ENCODE data around the gene GDI1. TPM values are rescaled to one million over a fixed set of nuclear protein-coding genes. Genes with fewer than 3 reads are reported as not detected.
A peak's percentile ranks its signal among the peaks of the same experiment; 100 is the strongest.

Gene GDI1
- total RNA-seq, 2 donors from 2014 or later, result 189 to 223 TPM

- no peaks in the 10 kb centered on the region for H3K9me3 ChIP-seq (ENCODE audit: control insufficient read depth, low read length, poor library complexity, severe bottlenecking)
- DNase-seq, result no peak
- H3K4me3 Mint-ChIP-seq, result no peak overlapping the region
- H3K36me3 Mint-ChIP-seq (ENCODE audit: low read depth), result no peaks in the 10 kb centered on the region
- peaks cover 2% of the 10 kb centered on the region for H3K4me1 Mint-ChIP-seq
- H3K27ac Mint-ChIP-seq, result no peak overlapping the region
- no peak for ATAC-seq
- no peaks in the 10 kb centered on the region for H3K27me3 Mint-ChIP-seq
These were observed 17.8 kb upstream of the GDI1 start for GRCh38 chrX:154419189-154419588.

GRCh38 chrX:154419688-154420401 is 17.1 kb upstream of the GDI1 start:
- Mint-ChIP-seq H3K4me3 (no peak overlapping the region), H3K27ac (no peak overlapping the region), H3K27me3 (no peaks in the 10 kb centered on the region), H3K36me3 (ENCODE audit: low read depth) (no peaks in the 10 kb centered on the region), H3K4me1 (peaks cover 2% of the 10 kb centered on the region)
- no peaks in the 10 kb centered on the region for H3K9me3 ChIP-seq (ENCODE audit: control insufficient read depth, low read length, poor library complexity, severe bottlenecking)
- DNase-seq, result no peak
- no peak for ATAC-seq

GRCh38 chrX:154420402-154420756 is 16.6 kb upstream of the GDI1 start:
- peaks cover 2% of the 10 kb centered on the region for H3K4me1 Mint-ChIP-seq
- no peak for DNase-seq
- no peaks in the 10 kb centered on the region for H3K9me3 ChIP-seq (ENCODE audit: control insufficient read depth, low read length, poor library complexity, severe bottlenecking)
- ATAC-seq, result no peak
- H3K4me3 Mint-ChIP-seq, result no peak overlapping the region
- H3K27me3 Mint-ChIP-seq, result no peaks in the 10 kb centered on the region
- no peak overlapping the region for H3K27ac Mint-ChIP-seq
- no peaks in the 10 kb centered on the region for H3K36me3 Mint-ChIP-seq (ENCODE audit: low read depth)

GRCh38 chrX:154426916-154427770 is 9.8 kb upstream of the GDI1 start:
- Mint-ChIP-seq H3K27me3 (no peaks in the 10 kb centered on the region), H3K27ac (peak overlapping the region; percentile 51), H3K4me1 (peaks cover 20% of the 10 kb centered on the region), H3K4me3 (no peak overlapping the region), H3K36me3 (ENCODE audit: low read depth) (no peaks in the 10 kb centered on the region)
- no peak for DNase-seq
- no peak for ATAC-seq
- H3K9me3 ChIP-seq (ENCODE audit: control insufficient read depth, low read length, poor library complexity, severe bottlenecking), result no peaks in the 10 kb centered on the region

- H3K36me3 Mint-ChIP-seq (ENCODE audit: low read depth), result no peaks in the 10 kb centered on the region
These were observed 8.5 kb upstream of the GDI1 start, which contains the start of gene ATP6AP1 for GRCh38 chrX:154428176-154429171. Gene ATP6AP1 (plus strand): TSS chrX:154428677. CDS start chrX:154428693, 16 bp downstream.

GRCh38 chrX:154429711-154430110 is 7.2 kb upstream of the GDI1 start:
- Mint-ChIP-seq H3K36me3 (ENCODE audit: low read depth) (no peaks in the 10 kb centered on the region), H3K4me1 (peaks cover 18% of the 10 kb centered on the region), H3K27ac (peak overlapping the region; percentile 63), H3K4me3 (peak overlapping the region; percentile 87), H3K27me3 (no peaks in the 10 kb centered on the region)
- DNase-seq (no peak), ATAC-seq (no peak)
- H3K9me3 ChIP-seq (ENCODE audit: control insufficient read depth, low read length, poor library complexity, severe bottlenecking), result no peaks in the 10 kb centered on the region

More at GRCh38 chrX:154428176-154429171, 8.5 kb upstream of the GDI1 start, which contains the start of gene ATP6AP1:
- peak; percentile 76 to 82 (median 78) for DNase-seq
- H3K4me1 Mint-ChIP-seq, result peaks cover 20% of the 10 kb centered on the region
- H3K4me3 Mint-ChIP-seq, result peak within 1 kb of the TSS; percentile 87
- H3K9me3 ChIP-seq (ENCODE audit: control insufficient read depth, low read length, poor library complexity, severe bottlenecking), result no peaks in the 10 kb centered on the region
- no peaks in the 10 kb centered on the region for H3K27me3 Mint-ChIP-seq
- peak; percentile 98 for ATAC-seq
- peak within 1 kb of the TSS; percentile 90 for H3K27ac Mint-ChIP-seq

- H3K36me3 Mint-ChIP-seq (ENCODE audit: low read depth), result no peaks in the 10 kb centered on the region
- ATAC-seq (no peak), DNase-seq (no peak)
- H3K27ac Mint-ChIP-seq, result peak overlapping the region; percentile 66
- H3K4me1 Mint-ChIP-seq, result peaks cover 18% of the 10 kb centered on the region
- peak overlapping the region; percentile 65 for H3K4me3 Mint-ChIP-seq
- H3K9me3 ChIP-seq (ENCODE audit: control insufficient read depth, low read length, poor library complexity, severe bottlenecking), result no peaks in the 10 kb centered on the region
- no peaks in the 10 kb centered on the region for H3K27me3 Mint-ChIP-seq
These were observed 6.5 kb upstream of the GDI1 start for GRCh38 chrX:154430479-154430878.

- DNase-seq (no peak), ATAC-seq (no peak)
- H3K27me3 Mint-ChIP-seq, result no peaks in the 10 kb centered on the region
- H3K36me3 Mint-ChIP-seq (ENCODE audit: low read depth), result no peaks in the 10 kb centered on the region
- peak overlapping the region; percentile 65 for H3K4me3 Mint-ChIP-seq
- H3K27ac Mint-ChIP-seq, result peak overlapping the region; percentile 66
- peaks cover 18% of the 10 kb centered on the region for H3K4me1 Mint-ChIP-seq
- H3K9me3 ChIP-seq (ENCODE audit: control insufficient read depth, low read length, poor library complexity, severe bottlenecking), result no peaks in the 10 kb centered on the region
These were observed 6.0 kb upstream of the GDI1 start for GRCh38 chrX:154430916-154431315.

GRCh38 chrX:154431341-154431740 is 5.6 kb upstream of the GDI1 start:
- no peak for ATAC-seq
- Mint-ChIP-seq H3K27me3 (no peaks in the 10 kb centered on the region), H3K4me3 (no peak overlapping the region), H3K4me1 (peaks cover 19% of the 10 kb centered on the region), H3K27ac (peak overlapping the region; percentile 66), H3K36me3 (ENCODE audit: low read depth) (no peaks in the 10 kb centered on the region)
- H3K9me3 ChIP-seq (ENCODE audit: control insufficient read depth, low read length, poor library complexity, severe bottlenecking), result no peaks in the 10 kb centered on the region
- DNase-seq, result no peak

GRCh38 chrX:154432210-154432609 is 4.7 kb upstream of the GDI1 start:
- no peaks in the 10 kb centered on the region for H3K36me3 Mint-ChIP-seq (ENCODE audit: low read depth)
- H3K27me3 Mint-ChIP-seq, result no peaks in the 10 kb centered on the region
- H3K4me3 Mint-ChIP-seq, result no peak overlapping the region
- H3K27ac Mint-ChIP-seq, result no peak overlapping the region
- no peaks in the 10 kb centered on the region for H3K9me3 ChIP-seq (ENCODE audit: control insufficient read depth, low read length, poor library complexity, severe bottlenecking)
- ATAC-seq, result no peak
- DNase-seq, result no peak
- peaks cover 19% of the 10 kb centered on the region for H3K4me1 Mint-ChIP-seq

GRCh38 chrX:154433605-154434004 is 3.3 kb upstream of the GDI1 start:
- H3K4me3 Mint-ChIP-seq, result no peak overlapping the region
- H3K4me1 Mint-ChIP-seq, result peaks cover 20% of the 10 kb centered on the region
- H3K9me3 ChIP-seq (ENCODE audit: control insufficient read depth, low read length, poor library complexity, severe bottlenecking), result no peaks in the 10 kb centered on the region
- no peaks in the 10 kb centered on the region for H3K27me3 Mint-ChIP-seq
- H3K36me3 Mint-ChIP-seq (ENCODE audit: low read depth), result no peaks in the 10 kb centered on the region
- ATAC-seq (no peak), DNase-seq (no peak)
- peak overlapping the region; percentile 68 for H3K27ac Mint-ChIP-seq

- no peaks in the 10 kb centered on the region for H3K9me3 ChIP-seq (ENCODE audit: control insufficient read depth, low read length, poor library complexity, severe bottlenecking)
- Mint-ChIP-seq H3K36me3 (ENCODE audit: low read depth) (no peaks in the 10 kb centered on the region), H3K27ac (peak overlapping the region; percentile 93), H3K27me3 (no peaks in the 10 kb centered on the region), H3K4me3 (no peak overlapping the region), H3K4me1 (peaks cover 15% of the 10 kb centered on the region)
- DNase-seq (no peak), ATAC-seq (no peak)
These were observed 2.4 kb upstream of the GDI1 start for GRCh38 chrX:154434394-154435168.
